B cell (primary cell): Measurements from ENCODE around the gene LAG3. TPM values are rescaled to one million over a fixed set of nuclear protein-coding genes. Genes with fewer than 3 reads are reported as not detected.

Experiments
- ATAC-seq: fragments of 200-7000 bp; cut with Tn5 transposase; one replicate; pipeline ENCODE4 v1.10.0; 2021; ENCODE audit warnings: low read depth, mild to moderate bottlenecking, moderate number of reproducible peaks, moderate library complexity
- CTCF ChIA-PET: fragments of 350-600 bp; sonication (Branson Sonifier 250); formaldehyde crosslinking; loops from one replicate; lab custom pipeline; 2021; ENCODE audit warnings: antibody characterized with exemption, inconsistent platforms; lab: Charles Lee
- POLR2A ChIA-PET: fragments of 350-600 bp; sonication (Branson Sonifier 250); formaldehyde crosslinking; loops from one replicate; lab custom pipeline; 2021; ENCODE audit warnings: antibody characterized with exemption; lab: Charles Lee
- DNase-seq: peaks from one replicate; pipeline ENCODE4 v3.0.0; 2013
- H2AFZ ChIP-seq: 2 replicates; pipeline ENCODE4 v1.6.1; 2012; ENCODE audit warnings: mild to moderate bottlenecking, low read depth, low read length; ENCODE audit not compliant: insufficient read depth, poor library complexity, severe bottlenecking
- H3K27ac ChIP-seq, 2 donors: 1 replicate in 1 of 2; 2 replicates in 1 of 2; pipeline ENCODE4 v1.5.1; 2012 to 2013; ENCODE audit warnings: low read length in 2 of 2, mild to moderate bottlenecking in 2 of 2, moderate library complexity in 1 of 2
- H3K27me3 ChIP-seq, 4 experiments: fragments of 200-600 bp in 1 of 4; sonication (generic) in 1 of 4; replicated peaks in 1 of 4; 1 replicate in 2 of 4; 2 replicates in 2 of 4; pipeline versions ENCODE4 v1.6.1 to v1.7.0; 2013 to 2016; ENCODE audit warnings: low read length in 3 of 4, mild to moderate bottlenecking in 2 of 4, mixed read lengths in 1 of 4, moderate library complexity in 1 of 4; ENCODE audit not compliant: insufficient read depth in 4 of 4, control insufficient read depth in 3 of 4; ENCODE audit errors: control extremely low read depth in 1 of 4
- H3K36me3 ChIP-seq, 2 experiments: replicated peaks in 1 of 2; 1 replicate in 1 of 2; 2 replicates in 1 of 2; pipeline versions ENCODE4 v1.6.1 to v1.7.1; 2013; ENCODE audit warnings: low read length in 1 of 2; ENCODE audit not compliant: insufficient read depth in 2 of 2, control insufficient read depth in 1 of 2; ENCODE audit errors: control extremely low read depth in 1 of 2, extremely low read depth in 1 of 2
- H3K4me1 ChIP-seq, 2 donors: fragments of 200-600 bp in 1 of 2; sonication (generic) in 1 of 2; 1 replicate in 1 of 2; 2 replicates in 1 of 2; pipeline versions ENCODE4 v1.5.1 to v1.6.1; 2013 to 2017; ENCODE audit warnings: low read length in 2 of 2; ENCODE audit not compliant: control insufficient read depth in 2 of 2, insufficient read depth in 2 of 2
- H3K4me2 ChIP-seq: replicated peaks from 2 replicates; pipeline ENCODE3; 2012; ENCODE audit warnings: mild to moderate bottlenecking, low read depth, low read length; ENCODE audit not compliant: poor library complexity, severe bottlenecking
- H3K4me3 ChIP-seq, 5 experiments: fragments of 200-600 bp in 1 of 5; sonication (generic) in 1 of 5; 1 replicate in 3 of 5; 2 replicates in 2 of 5; pipeline versions ENCODE4 v1.5.1 to v1.7.0; 2011 to 2016; ENCODE audit warnings: low read length in 4 of 5, mild to moderate bottlenecking in 4 of 5, low read depth in 2 of 5, control low read depth in 1 of 5, moderate library complexity in 1 of 5; ENCODE audit not compliant: insufficient read depth in 1 of 5; ENCODE audit errors: control extremely low read depth in 1 of 5, extremely low read depth in 1 of 5
- H3K79me2 ChIP-seq: fragments of 200-600 bp; sonication (generic); one replicate; pipeline ENCODE4 v1.6.0; 2016; ENCODE audit warnings: low read length; ENCODE audit not compliant: control insufficient read depth, insufficient read depth
- H3K9ac ChIP-seq: fragments of 200-600 bp; sonication (generic); 2 replicates; pipeline ENCODE4 v1.6.1; 2017; ENCODE audit warnings: mild to moderate bottlenecking, low read length, moderate library complexity
- H3K9me3 ChIP-seq, 3 donors: one replicate each; pipeline versions ENCODE4 v1.6.1 to v1.7.1; 2013; ENCODE audit warnings: low read length in 2 of 3; ENCODE audit not compliant: control insufficient read depth in 2 of 3, insufficient read depth in 1 of 3; ENCODE audit errors: control extremely low read depth in 1 of 3
- H4K20me1 ChIP-seq: 2 replicates; pipeline ENCODE4 v1.6.0; 2012; ENCODE audit warnings: mild to moderate bottlenecking, low read length; ENCODE audit not compliant: insufficient read depth, control insufficient read depth, poor library complexity, severe bottlenecking
- H3K27ac Mint-ChIP-seq: one replicate; pipeline ENCODE4 v1.8.0; 2021; ENCODE audit warnings: mixed read lengths
- H3K27me3 Mint-ChIP-seq: one replicate; pipeline ENCODE4 v1.8.0; 2021; ENCODE audit warnings: mixed read lengths
- H3K4me1 Mint-ChIP-seq: one replicate; pipeline ENCODE4 v1.8.0; 2021; ENCODE audit warnings: mixed read lengths
- H3K4me3 Mint-ChIP-seq: one replicate; pipeline ENCODE4 v1.8.0; 2021; ENCODE audit warnings: mixed read lengths
- H3K9me3 Mint-ChIP-seq: one replicate; pipeline ENCODE4 v1.8.0; 2022; ENCODE audit warnings: mixed read lengths; ENCODE audit not compliant: insufficient read depth
- EZH2 ChIP-seq: IDR thresholded peaks from 2 replicates; pipeline ENCODE4 v1.6.1; 2012; ENCODE audit warnings: borderline replicate concordance, low read depth, mild to moderate bottlenecking, moderate library complexity, low read length; ENCODE audit not compliant: insufficient read depth, poor library complexity, severe bottlenecking
- WGBS: methylation state at CpG from one replicate; pipeline ENCODE4 v1.1.5; 2013; ENCODE audit warnings: missing lambda C conversion rate; ENCODE audit not compliant: insufficient coverage; 5-methylcytosine and 5-hydroxymethylcytosine counted together
- intact Hi-C: fragments of 100-400 bp; cut with micrococcal nuclease; formaldehyde crosslinking; loops from one replicate; pipeline ENCODE4 v1.10.0; 2022
- polyA plus RNA-seq: library from polyadenylated mRNA; depleted of rRNA; stranded (reverse); fragments of >200 nt; gene quantifications from 2 replicates; pipeline ENCODE4 v1.2.3, GENCODE V29; 2012
- total RNA-seq, 2 donors: library from RNA; stranded (reverse); fragments of 120-200 nt in 1 of 2; gene quantifications; 1 replicate in 1 of 2; 2 replicates in 1 of 2; pipeline versions ENCODE4 v1.2.3 to v1.2.4, GENCODE V29; 2013 to 2022
- TF ChIP-seq, protein P1 (sequence below): fragments of 200-600 bp; IDR thresholded peaks from one replicate; pipeline ENCODE4 v1.8.0; 2022; ENCODE audit warnings: antibody characterized with exemption, mild to moderate bottlenecking

Gene LAG3
- total and polyA plus RNA-seq, 2 donors (not counting 1 experiment from before 2014, with no cell fraction given): not detected

- Mint-ChIP-seq H3K27me3 (peaks cover 65% of the 10 kb centered on the region), H3K4me3 (no peak overlapping the region)
Measured at GRCh38 chr12:6822426-6823135, 50.3 kb downstream of the LAG3 start.

More at GRCh38 chr12:6822426-6823135, 50.3 kb downstream of the LAG3 start:
- Histone ChIP-seq H3K36me3 (no peaks in the 10 kb centered on the region), H3K27ac (no peak overlapping the region), H3K4me1 (peaks cover 21 to 23% of the 10 kb centered on the region in 2 donors), H3K79me2 (no peaks in the 10 kb centered on the region), H3K9me3 (peaks cover 0 to 13% (median 0%) of the 10 kb centered on the region in 3 donors), H3K4me2 (no peak overlapping the region), H3K4me3 (no peak overlapping the region), H3K9ac (no peak overlapping the region), H3K27me3 (peaks cover 0 to 67% (median 29%) of the 10 kb centered on the region in 4 experiments), H4K20me1 (no peaks in the 10 kb centered on the region), H2AFZ (no peak overlapping the region)
- TF ChIP-seq, protein P1, sequence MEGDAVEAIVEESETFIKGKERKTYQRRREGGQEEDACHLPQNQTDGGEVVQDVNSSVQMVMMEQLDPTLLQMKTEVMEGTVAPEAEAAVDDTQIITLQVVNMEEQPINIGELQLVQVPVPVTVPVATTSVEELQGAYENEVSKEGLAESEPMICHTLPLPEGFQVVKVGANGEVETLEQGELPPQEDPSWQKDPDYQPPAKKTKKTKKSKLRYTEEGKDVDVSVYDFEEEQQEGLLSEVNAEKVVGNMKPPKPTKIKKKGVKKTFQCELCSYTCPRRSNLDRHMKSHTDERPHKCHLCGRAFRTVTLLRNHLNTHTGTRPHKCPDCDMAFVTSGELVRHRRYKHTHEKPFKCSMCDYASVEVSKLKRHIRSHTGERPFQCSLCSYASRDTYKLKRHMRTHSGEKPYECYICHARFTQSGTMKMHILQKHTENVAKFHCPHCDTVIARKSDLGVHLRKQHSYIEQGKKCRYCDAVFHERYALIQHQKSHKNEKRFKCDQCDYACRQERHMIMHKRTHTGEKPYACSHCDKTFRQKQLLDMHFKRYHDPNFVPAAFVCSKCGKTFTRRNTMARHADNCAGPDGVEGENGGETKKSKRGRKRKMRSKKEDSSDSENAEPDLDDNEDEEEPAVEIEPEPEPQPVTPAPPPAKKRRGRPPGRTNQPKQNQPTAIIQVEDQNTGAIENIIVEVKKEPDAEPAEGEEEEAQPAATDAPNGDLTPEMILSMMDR: no peak
- no peak for TF ChIP-seq EZH2
- 71% methylated on average over 1 of the region's 7 CpGs for WGBS
- no peak overlapping the region for H3K27ac Mint-ChIP-seq
- POLR2A ChIA-PET: no interaction called here
- H3K9me3 Mint-ChIP-seq: no peaks in the 10 kb centered on the region
- DNase-seq (no peak), ATAC-seq (no peak)
- intact Hi-C loops: no loop called here
- H3K4me1 Mint-ChIP-seq: peaks cover 19% of the 10 kb centered on the region
- CTCF ChIA-PET: interaction anchor here (1.0 to 6.2 kb wide), 3 partner anchors 11 to 69 kb away, joined by 3 to 33 read pairs (median 31); partner anchors contain the start of gene MLF2
